NCI-H128 (cell line): ENCODE measurements around the gene RNASE11.
"Not testable (repeated sequence)": the region's sequence is repeated elsewhere in the genome, so short reads cannot be mapped to it uniquely, and the experiment has no call there.

Source experiments
- DNase-seq: peaks from one replicate; lab custom pipeline; 2025; ENCODE audit not compliant: unreplicated experiment; lab: John Stamatoyannopoulos, UW

The RNASE11 gene

GRCh38 chr14:20587489-20588154, at the start of gene RNASE11:
RNASE11 (minus strand) TSS chr14:20588001.
- DNase-seq = no peak

DNA sequence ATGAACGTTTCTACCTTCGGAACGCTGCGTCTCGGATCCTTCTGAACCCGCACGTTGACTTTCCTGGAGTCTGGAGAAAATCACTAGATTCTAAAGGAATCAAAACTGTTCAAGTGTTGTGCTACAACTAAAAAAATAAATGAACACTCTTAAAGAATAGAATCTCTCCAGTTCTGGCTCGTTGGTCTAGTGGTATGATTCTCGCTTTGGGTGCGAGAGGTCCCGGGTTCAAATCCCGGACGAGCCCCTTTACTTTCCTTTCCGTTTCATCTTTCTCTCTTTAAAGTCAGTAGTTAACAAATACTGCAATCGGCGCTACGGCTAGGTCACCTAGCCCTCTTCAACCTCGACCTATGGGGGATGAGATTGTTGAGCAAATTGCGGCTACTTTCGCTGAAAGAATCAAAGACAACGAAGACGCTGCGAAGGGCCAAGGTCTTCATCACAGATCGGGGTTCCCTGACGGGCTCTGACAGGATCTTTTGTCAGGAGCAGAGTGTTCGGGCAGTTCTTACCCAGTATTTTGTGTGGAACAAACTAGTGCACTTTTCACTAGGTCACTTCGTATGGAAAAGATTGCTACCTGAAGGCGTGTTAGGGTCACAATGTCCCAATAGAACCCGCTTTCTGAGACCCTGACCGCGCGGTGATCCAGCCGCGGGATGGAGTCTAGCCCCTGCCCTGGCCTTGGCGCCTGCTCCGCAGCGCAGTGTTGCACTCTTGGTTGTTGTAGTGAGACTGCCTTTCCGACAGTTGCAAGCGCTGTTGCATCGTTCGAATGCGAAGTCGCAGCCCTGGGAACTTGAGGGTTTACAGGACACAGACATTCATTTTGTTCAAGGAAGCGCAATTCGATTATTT, 45.3 kb upstream of the RNASE11 start:
- DNase-seq = no peak

DNA sequence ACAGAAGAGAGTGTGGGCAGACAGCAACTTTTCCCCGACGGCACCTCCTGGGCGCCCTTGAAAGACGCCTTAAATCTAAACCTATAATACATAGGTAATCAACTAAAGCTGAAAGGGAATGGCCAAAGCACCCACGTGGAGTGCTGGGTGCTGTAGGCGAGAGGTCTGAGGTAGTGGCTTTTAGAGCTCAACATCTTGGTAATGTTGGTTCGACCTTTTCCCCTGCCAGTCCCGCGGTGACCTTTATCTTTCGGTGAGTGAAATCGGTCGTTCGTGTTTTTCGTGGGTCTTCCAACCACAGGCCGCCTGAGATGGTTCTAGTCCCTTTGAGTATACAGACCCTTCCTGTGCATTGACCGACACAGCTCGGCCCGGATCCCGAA, 44.6 kb upstream of the RNASE11 start:
- DNase-seq = no peak

- no peak for DNase-seq
These were observed 44.1 kb upstream of the RNASE11 start for GRCh38 chr14:20631880-20632389.

DNA sequence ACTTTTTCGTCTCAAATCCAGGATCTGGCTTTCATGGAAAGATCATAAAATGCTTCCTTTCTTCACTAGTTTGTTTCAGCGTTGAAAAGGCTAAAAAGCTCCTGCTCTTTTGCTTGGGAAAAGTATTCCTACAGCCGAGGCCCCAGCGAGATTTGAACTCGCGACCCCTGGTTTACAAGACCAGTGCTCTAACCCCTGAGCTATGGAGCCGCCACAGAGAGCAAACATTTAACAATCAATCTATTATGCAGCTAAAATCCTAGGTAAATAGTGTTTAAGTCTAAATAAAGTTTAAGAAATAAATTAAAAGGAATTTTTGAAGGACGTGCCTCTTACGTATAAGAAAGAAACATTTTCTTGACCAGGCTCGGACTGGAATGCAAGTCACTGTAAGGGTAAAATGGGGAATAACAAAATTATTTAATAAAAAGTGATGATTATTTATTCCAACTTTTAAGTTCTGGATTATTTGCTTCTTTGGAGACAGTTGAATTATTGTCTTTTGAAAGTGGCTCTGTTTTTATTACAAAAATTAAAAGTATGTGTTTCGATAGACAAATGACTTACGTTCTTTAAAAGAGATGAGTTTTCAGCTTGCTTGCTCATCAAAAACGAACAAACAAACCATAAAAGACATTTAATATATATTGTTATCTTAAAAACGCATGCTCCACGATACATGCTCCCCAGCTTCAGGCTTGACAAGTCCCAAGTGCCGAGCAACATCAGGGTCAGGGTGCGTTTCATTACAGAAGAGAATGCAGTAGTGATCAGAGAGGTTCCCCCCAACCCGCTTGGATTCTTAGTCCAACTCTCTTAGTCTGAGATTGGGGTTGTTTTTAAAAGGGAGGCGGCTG, 43.5 kb upstream of the RNASE11 start:
- DNase-seq = no peak

GRCh38 chr14:20630340-20631022, 42.7 kb upstream of the RNASE11 start:
- DNase-seq = no peak

- DNase-seq = no peak
These were observed 40.5 kb upstream of the RNASE11 start for GRCh38 chr14:20628063-20628854.

GRCh38 chr14:20627346-20628027, 39.7 kb upstream of the RNASE11 start:
- no peak for DNase-seq

- no peak for DNase-seq
These were observed 38.5 kb upstream of the RNASE11 start for GRCh38 chr14:20626274-20626673.

DNA sequence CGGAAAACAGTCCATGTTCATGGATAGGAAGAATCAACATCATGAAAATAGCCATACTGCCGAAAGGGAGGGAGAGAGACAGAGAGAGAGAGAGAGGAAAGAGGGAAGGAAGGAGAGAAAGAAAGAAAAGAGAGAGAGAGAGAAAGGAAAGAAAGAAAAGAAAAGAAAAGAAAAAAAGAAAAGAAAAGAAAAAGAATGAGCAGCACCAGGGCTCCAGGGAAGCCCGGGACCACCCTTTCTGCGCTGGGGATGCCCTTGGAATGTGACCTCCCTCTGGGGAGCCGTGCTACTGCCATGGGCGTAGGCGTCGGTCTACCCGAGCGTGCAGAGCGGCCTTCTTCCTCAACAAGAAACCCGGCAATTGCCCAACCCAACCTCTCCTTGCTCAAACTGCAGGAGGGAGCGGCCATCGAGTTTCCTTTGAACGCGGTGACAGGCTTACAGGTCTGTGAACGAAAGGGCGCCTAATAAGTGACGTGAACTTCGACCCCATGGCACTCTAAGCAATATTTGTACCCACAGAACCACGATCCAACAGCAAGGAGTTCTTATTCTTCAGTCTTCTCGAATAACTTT, 36.8 kb upstream of the RNASE11 start:
- DNase-seq = no peak

DNA sequence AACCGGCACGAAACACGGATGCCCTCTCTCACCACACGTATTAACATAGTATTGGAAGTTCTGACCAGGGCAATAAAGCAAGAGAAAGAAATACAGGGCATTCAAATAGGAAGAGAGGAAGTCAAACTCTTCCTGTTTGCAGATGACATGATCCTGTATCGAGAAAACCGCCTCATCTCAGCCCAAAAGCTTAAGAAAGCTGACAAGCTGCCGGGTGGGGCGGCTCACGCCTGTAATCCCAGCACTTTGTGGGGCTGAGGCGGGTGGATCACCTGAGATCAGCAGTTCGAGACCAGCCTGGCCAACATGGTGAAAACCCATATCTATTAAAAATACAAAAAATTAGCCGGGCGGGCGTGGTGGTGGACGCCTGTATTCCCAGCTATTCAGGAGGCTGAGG, 36.0 kb upstream of the RNASE11 start:
- DNase-seq = no peak

- DNase-seq = no peak
These were observed 35.1 kb upstream of the RNASE11 start for GRCh38 chr14:20622816-20623291.

- DNase-seq = no peak
These were observed 33.1 kb upstream of the RNASE11 start for GRCh38 chr14:20620798-20621478.

- not testable (repeated sequence) for DNase-seq
These were observed 31.9 kb upstream of the RNASE11 start for GRCh38 chr14:20619688-20620087.

DNA sequence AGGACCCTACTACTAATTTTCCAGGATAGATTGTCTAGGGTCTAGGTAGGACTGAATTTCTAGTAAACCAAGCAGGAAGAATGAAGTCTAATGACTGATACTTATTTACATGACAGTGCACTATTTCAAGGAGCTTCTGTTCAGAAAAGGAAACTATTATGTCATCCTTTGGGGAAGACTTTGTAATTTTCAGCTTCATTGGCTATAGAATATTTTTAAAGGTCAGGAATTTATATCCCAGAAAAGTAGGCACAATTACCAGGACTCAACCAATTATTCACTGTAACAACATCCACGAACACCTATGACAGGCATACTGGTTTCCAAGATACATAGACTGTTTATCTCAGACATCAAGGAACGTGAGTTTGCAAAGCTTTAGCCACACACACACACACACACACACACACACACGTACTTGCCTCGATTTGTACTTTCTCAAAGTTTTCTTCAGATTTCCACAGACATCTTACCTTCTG, 30.5 kb upstream of the RNASE11 start:
- no peak for DNase-seq

GRCh38 chr14:20617138-20618003, 29.6 kb upstream of the RNASE11 start:
- DNase-seq = no peak

DNA sequence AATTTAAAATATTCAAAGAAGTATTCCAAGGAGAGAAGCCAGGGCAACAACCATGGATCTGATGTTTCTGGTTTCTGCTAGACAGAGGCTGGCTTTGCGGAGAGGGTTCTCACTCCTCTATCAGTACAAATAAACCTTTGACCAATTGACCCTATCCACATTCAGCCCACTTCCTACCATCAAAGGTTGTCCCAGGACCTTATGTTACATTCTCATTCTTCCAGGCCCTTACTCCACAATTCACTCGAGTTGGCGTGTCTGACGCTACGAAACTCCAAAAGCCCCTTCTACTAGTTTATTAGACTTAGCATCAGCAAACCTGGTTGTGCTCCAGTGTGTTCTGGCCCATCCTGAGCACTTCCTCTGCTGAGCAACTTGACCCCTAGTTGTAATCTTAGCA, 28.2 kb upstream of the RNASE11 start:
- DNase-seq = no peak
